D721Med (cell line): ENCODE results near the gene TMEM54.

Experiments
- DNase-seq: peaks from one replicate; pipeline ENCODE4 v3.0.0; 2011; ENCODE audit warnings: low spot score; ENCODE audit not compliant: insufficient read length
- FAIRE-seq: peaks from 2 replicates; lab custom pipeline; 2011; peaks lifted over from hg19 to GRCh38; lab: Jason Lieb, UNC
- TF ChIP-seq, protein P1 (sequence below): IDR thresholded peaks from 2 replicates; pipeline ENCODE4 v1.5.1; 2012; ENCODE audit warnings: mild to moderate bottlenecking, control low read depth; ENCODE audit not compliant: insufficient read depth; ENCODE audit errors: missing control alignments

The TMEM54 gene

DNA sequence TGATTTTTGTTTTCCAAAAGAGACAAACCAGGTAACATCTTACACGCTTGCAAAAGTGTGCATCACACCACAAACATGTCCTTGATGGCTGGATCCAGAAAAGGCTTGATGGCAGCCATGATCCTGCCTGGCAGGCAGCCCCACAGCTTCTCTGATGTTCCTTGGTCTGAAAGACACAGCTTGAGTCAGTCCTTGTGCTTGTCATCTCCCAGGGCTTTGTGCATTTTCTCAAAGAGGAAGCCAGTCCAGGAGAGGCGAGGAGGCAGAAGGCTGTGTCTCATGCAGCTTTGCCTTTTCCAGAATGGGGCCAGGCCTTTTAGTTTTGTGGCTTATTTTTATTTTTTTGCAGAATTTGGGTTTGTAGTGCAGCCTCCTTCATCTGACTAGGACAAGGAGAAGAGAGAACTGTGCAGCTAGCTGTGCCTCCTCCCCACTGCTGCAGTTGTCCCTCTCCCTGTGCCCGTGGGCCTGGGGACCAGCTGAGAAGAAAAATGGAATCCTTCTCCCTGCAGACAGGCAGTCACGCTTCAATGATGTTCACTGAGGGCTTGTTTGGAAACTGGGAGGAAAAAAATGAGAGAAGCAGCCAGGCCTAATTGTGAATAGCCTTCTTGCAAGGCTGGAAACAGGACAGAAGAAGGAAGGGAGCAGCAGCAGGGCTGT lies 37.8 kb downstream of the TMEM54 start:
- FAIRE-seq (no peak), DNase-seq (no peak)
- TF ChIP-seq, protein P1, sequence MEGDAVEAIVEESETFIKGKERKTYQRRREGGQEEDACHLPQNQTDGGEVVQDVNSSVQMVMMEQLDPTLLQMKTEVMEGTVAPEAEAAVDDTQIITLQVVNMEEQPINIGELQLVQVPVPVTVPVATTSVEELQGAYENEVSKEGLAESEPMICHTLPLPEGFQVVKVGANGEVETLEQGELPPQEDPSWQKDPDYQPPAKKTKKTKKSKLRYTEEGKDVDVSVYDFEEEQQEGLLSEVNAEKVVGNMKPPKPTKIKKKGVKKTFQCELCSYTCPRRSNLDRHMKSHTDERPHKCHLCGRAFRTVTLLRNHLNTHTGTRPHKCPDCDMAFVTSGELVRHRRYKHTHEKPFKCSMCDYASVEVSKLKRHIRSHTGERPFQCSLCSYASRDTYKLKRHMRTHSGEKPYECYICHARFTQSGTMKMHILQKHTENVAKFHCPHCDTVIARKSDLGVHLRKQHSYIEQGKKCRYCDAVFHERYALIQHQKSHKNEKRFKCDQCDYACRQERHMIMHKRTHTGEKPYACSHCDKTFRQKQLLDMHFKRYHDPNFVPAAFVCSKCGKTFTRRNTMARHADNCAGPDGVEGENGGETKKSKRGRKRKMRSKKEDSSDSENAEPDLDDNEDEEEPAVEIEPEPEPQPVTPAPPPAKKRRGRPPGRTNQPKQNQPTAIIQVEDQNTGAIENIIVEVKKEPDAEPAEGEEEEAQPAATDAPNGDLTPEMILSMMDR = no peak

DNA sequence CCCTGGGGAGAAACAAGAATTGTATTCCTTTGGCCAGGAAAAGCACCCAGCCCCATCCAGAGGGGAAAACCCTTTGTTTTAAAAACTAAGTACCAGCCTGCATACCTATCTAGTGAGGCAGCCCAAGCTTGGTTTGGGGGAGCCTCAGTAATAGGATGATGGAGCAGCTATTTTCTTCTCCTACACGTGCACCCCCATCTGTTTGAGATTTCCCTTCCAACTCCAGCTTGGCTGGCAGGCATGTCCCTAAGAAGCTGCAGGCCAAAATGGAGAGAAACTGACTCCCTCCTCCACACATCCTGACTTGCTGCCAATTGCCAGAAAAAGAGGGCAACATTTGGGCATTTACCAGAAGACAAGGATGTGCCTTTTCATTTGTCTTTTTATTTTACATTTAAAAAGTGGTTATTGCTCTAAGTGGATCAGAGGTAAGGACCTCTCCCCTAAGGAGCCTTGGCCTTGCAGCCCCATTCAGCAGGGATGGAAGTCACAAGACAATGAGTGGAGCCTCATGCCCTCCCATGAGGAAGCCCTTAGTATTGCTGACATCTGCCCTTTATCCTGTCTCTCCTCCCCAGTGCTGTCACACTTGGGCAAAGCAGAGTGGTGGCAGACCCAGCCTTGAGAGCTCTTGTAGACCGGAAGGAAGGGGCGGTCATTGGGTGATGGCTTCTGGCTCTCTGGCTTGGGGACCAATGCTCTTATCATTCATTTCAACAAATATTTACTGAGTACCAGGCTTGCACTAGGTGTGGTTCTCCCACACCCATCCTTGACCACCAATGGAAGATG lies 39.1 kb downstream of the TMEM54 start:
- FAIRE-seq (no peak), DNase-seq (no peak)
- TF ChIP-seq, protein P1 = no peak

DNA sequence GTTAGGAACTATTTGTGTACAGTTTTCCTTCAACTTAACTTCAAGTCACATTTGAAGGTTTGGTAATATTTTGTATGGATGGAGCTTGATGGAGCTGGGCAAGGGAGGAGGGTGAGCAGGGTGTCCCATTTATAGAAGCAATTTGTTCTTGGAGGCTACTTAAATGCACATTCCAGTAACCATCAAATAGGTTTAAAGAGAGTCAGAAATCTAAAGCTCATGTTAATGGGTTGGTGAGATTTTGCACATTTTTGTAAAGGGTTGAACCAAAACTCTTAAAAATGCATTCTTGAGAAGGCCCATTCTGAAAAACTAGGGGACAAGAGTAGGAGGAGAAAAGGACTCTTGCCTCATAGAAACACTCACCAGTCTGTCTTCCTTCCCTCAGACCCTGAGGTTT lies 40.6 kb downstream of the TMEM54 start:
- TF ChIP-seq, protein P1 = no peak
- FAIRE-seq (no peak), DNase-seq (no peak)

DNA sequence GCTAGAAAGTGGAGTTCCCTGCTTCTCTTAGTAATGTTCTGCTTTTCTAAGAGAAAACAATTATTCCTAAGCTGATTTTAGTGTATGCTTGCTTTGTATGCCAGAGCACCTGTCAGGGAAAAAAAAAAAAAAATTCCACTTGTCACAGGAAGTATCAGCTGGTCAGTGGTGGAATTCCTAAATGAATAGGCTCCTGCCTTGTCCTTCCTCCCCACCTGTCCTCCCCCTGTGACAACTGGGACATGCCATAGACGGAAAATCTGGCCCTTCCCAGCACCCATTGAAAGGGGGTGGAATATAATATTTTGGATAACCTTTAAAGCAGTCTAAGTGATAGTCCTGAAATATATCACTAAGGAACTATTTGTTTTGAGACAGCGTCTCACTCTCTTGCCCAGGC lies 41.3 kb downstream of the TMEM54 start:
- no peak for FAIRE-seq
- TF ChIP-seq, protein P1 = no peak
- DNase-seq = no peak

DNA sequence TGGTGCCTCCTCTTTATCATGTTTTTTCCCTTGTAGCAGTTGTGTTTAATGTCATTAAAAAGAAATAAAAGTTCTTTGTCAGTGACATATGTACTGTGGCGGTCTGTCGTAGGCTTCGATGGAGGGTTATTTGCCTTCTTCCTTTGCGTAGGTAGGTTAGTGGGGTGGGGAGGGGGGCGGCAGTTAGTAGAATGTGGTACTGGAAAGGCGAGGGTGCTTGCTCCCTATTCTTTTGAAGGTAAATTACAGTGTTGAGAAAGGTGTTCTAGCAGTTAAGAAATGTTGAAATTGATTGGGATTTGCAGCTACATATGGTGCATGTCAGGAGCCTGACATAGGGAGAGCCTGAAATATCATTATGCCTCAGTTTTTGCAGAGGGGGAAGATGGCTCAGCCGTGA lies 42.4 kb downstream of the TMEM54 start:
- no peak for DNase-seq
- TF ChIP-seq, protein P1 = no peak
- no peak for FAIRE-seq

DNA sequence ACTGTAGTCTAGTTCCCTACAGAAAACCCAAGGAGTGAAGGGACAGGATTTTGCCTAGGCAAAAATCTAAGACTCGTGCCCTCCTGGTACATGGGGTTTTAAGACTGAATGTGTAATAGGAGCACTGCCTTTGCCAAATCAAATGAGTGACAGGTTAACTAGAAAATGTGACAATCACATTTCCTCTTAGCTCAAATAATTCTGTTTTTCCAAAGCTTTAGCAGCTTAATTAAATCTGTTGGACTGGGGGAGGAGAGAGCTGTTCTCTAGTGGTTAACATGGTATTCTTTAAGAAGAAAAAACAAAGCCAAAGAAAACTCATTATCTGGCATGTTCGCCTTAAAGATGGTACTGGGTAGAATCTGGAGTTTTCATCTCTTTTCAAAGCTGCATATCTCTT lies 43.1 kb downstream of the TMEM54 start:
- DNase-seq (no peak), FAIRE-seq (no peak)
- TF ChIP-seq, protein P1 = no peak

DNA sequence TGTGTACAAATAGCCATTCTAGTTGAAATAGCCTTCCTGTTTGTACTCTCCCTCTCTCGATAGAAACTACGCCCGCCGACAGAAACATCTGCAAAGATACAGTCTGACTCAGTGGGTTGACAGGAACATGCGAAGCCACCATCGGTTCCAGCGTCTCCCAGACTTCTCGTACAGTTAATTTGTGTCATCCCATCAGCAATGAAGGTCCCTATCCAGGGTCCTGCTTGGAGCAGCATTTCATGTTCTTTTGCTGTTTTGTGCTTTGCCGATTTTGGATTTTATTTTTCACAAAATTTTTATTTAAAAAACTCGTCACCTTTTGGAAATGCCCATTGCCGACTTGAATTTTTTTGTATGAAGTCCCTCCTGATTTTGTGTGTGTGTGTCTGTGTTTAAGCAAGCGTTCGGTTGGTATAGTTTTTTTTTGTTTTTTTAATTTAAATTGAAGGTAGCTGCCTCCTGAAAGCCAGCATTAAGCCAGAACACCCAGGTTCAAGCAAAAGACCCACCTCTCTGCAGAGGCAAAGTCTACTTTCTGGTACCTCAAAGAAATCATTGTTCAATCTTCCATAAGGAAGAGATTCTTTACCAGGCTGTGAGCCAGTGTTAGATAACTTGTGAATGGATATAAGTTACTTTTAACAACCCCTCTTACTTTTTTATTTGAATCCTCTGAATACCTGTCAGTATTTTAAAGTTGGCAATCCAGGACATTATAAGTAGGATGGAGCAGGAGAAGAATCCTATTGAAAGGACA lies 45.1 kb downstream of the TMEM54 start:
- DNase-seq (no peak), FAIRE-seq (no peak)
- TF ChIP-seq, protein P1 = no peak
